Urothelium cell line (cell line): ENCODE results near the gene KERA.

Experiments used
- DNase-seq: peaks from one replicate; pipeline ENCODE4 v3.0.0; 2011; ENCODE audit warnings: low spot score, mixed read lengths
- FAIRE-seq: peaks from 2 replicates; lab custom pipeline; 2011; peaks lifted over from hg19 to GRCh38; lab: Jason Lieb, UNC

KERA gene

DNA sequence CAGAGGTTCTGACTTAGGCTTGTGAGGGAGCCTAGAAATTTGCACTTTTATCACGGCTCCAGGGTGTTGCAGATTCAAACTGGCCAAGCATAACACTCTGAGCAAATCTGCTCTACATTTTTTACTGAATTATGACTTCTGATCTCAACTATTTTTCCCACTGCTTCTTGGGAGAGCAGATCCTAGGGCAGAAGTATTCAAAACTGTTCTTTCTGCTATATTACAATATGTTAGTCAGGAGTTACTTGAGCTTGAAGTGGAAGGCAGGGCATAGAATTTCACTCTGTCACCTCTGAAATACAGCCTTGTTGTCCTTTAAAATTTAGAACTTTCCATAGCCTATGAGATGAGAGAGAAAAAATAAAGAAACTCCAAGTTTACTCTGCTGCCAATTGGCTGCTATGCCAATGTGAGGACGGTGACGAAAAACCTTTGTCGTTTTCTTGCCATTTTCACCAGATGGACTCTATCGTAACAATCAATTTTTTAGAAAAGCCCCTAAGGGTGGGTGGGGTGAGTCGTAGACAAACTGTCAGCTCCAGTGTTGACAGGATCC lies 16.4 kb upstream of the KERA start:
- FAIRE-seq, result no peak

GRCh38 chr12:91073426-91073825 lies 15.6 kb upstream of the KERA start:
- no peak for FAIRE-seq
- no peak for DNase-seq

More for the DNA sequence above, 16.4 kb upstream of the KERA start:
- DNase-seq, result no peak

DNA sequence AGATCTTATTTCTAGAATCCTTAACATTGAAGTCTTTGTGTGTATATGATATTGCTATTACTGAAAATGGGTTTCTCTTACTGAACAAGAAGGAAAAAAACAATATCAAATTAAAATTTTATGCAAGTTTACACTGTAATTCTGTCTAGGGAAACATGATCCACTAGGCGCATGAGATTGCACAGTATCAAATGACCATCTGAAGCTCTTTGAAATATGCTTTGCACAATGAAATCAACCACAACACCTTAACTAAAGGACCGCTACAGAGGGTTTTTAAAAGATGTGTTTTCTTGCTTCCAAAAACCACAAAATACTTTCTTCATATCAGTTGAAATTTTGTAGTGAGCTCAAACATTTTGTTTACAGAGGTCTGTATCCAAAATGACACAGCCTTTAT lies 15.1 kb upstream of the KERA start:
- FAIRE-seq (no peak), DNase-seq (no peak)

- no peak for FAIRE-seq
- DNase-seq, result no peak
Observed at GRCh38 chr12:91070936-91071335, 13.1 kb upstream of the KERA start.

DNA sequence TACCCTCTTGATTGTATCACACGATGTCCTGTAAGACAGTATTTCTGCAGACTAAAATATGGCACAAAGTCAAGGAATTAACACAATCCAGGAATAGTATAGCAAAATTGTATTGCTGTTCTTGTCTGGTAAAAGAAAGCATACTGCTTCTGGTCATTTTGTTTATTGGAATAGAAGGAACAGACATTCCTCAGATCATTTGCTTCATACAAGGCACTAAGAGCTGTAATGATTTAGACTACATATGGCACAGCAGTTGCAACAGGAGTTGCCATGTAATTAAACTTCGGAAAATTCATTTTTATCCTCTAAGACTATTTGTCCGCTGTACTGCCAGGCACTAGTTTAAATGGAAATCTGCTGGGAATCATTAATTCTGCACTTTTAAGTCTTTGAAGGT lies 7.6 kb upstream of the KERA start:
- no peak for FAIRE-seq
- no peak for DNase-seq

DNA sequence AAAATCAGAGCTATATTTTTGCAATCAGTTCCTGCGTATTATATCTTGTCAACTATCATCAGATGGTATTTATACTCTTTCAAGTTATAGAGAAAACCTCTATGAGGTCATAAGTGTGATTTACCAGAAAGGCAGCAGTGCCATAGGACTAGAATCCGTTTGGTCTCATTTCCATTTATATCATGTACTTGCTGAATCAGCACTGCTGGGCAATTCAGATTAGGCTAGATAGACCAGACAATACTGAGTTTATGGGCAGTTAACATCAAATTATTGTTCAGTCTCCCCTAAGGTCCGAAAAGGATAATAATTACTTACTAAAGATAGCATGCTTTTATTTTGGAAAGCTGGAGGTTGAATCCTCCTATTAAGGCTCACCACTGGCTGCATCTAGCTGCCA lies 6.8 kb upstream of the KERA start:
- DNase-seq, result no peak
- no peak for FAIRE-seq

- FAIRE-seq (no peak), DNase-seq (no peak)
Observed at GRCh38 chr12:91061091-91061490, 3.3 kb upstream of the KERA start.

- no peak for FAIRE-seq
- DNase-seq, result no peak
Observed at GRCh38 chr12:91059211-91059610, 1.4 kb upstream of the KERA start.

DNA sequence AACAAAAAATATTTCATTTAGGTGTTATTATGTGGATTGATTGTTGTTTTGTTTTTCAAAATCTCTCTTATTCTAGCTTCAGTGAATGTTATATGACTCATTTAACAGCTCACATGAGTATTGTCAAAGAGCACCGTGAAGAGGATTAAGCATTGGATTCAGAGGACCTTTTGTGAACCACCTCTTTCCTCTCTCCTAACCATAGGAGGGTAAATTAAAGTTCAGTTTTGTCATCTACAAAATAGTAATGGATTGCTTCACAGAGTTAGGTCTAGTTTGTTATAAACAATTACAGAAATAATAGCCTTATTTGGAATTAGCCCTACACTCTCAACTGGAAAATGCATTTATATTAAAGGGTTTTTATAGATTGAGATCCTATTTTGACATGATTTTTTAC lies 962 bp upstream of the KERA start:
- FAIRE-seq, result no peak
- no peak for DNase-seq

DNA sequence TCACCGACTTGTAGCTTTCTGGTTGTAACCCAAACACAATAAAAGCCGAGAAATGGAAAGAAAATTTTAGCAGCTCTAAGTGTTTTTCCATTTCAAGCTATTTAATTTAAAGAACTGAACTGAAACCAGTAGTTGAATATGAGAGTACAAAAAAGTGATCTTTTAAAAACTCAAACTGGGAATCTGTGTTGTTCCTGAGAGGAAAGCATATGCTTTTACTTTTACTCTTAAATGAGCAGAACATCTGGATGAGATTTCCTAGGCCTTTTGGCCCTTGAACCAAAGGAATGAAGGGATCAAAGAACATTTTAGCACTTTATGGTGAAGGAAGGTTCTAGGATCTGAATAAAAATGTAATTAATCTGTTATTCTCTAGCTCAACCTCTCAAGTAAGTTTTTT lies 1.3 kb downstream of the KERA start:
- no peak for FAIRE-seq
- DNase-seq, result no peak

DNA sequence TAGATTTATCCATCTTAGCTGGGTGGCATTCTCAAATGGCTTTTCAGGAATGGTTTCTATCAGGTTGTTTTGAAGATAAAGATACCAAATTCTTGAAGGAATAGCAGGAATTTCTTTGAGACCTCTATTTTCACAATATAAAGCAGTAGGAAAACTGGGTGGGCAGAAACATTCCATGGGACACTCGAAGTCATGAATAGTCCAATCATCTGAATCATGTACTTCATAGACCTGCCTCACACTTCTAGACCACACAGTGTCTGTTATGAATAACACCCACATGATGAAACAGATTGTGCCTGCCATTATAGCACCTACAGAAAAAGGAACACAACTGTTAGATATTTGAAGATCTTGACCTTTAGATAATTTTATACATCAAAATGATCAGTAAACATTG lies 1.8 kb downstream of the KERA start:
- DNase-seq (no peak), FAIRE-seq (no peak)

DNA sequence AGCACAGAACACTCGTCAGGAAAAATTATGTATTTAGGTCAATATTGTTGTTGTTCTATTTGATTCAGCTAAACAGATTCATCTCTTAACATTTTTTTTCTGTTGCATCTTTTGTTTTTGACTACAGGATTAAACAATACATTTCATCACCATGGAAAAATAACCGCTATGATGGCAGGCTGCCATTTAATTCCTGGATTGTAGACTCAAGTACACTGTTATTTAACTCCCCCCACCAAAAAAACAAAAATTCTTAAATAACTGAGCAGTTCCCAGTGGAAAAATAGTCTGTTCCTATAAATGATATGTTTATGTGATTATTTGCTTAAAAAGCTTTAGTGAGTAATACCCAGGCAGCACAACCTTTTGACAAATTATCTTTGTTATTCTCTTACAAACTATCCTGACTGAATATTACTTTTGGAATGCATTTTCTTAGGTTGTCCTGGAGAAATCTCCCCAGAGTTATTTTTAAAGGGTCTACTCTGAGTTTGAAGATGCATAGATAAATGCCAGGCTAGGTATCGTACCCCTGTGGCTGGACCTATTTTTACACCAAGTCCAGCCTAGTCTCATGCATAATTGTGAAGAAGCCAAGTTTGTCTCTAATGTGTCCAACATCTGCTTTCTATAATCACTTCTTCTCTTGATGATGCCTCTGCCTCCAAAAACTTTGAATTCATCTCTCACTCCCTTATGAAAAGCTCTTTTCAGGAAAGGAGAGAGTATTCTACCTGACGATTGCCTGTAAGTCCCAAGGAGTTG lies 3.7 kb downstream of the KERA start:
- DNase-seq, result no peak
- FAIRE-seq, result no peak

GRCh38 chr12:91052026-91052425 lies 5.8 kb downstream of the KERA start:
- FAIRE-seq, result no peak
- DNase-seq, result no peak

DNA sequence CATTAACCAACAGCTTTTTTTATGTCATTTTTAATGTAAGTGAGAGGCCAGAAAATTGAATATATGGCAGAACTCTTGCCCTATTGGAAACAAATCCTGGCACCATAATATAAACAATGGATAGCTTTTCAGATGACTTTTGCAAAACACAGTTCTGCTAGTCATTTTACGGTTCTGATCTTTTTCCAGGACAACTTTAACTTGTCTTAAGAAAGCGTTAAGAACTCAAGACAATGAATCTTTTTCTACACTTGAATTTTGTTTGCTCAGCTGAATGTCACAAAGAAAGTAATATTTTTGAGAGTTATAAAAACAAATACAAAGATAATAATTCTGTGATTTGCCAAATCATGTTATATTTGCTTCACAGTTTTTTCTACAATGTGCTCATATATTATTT lies 13.2 kb downstream of the KERA start:
- DNase-seq, result no peak
- FAIRE-seq, result no peak

DNA sequence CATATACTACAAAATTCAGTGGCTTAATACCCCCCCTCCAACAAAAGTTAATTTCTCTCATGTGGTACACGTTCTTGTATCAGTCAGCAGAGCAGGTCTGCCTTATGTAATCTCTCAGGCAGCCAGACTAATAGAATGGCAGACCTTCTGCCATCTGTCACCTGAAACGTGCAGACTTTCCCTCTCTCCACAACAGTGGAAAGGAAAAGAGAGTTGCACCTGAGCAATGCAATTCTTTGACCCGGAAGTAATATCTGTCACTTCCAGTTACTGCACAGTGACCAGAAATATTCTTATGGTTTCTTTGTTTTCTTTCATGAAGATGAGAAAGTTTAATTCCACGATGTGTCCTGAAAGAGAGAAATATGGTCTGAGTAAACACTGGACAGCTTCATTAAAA lies 14.4 kb downstream of the KERA start:
- DNase-seq, result no peak
- FAIRE-seq, result no peak

- DNase-seq, result no peak
- FAIRE-seq, result no peak
Observed at GRCh38 chr12:91040096-91040755, 17.6 kb downstream of the KERA start.

GRCh38 chr12:91037276-91037675 lies 20.5 kb downstream of the KERA start:
- FAIRE-seq (no peak), DNase-seq (no peak)

GRCh38 chr12:91033251-91033650 lies 24.6 kb downstream of the KERA start:
- FAIRE-seq, result no peak
- DNase-seq, result no peak

DNA sequence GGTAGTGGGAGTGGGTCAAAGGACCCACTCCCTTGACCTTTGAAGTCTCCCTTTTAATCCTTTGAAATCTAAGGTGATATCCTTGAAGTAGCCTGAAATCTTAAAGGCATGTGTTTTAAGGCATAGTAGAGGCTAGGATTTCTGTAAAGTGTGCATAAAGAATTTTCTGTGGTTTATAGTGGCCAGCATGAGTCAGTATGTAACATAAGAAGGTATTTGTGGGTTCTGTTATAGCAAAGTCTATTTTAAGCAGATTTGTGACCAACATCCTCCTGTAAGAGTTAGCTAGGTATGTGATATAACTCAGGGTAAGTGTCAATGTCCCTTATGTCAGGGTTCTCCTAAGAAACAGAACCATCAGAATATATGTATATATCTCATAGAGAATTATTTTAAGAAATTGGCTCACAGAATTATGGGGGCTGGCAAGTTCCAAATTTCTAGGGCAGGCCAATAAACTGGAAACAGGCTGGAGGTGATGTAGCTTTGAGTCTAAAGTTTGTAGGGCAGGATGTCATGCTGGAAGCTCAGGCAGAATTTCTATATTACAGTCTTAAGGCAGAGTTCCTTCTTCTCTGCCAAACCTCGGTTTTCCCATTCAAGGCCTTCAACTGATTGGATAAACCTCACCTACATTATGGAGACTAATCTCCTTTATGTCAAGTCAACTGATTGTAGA lies 34.4 kb downstream of the KERA start:
- DNase-seq (peak; percentile 26), FAIRE-seq (no peak)

DNA sequence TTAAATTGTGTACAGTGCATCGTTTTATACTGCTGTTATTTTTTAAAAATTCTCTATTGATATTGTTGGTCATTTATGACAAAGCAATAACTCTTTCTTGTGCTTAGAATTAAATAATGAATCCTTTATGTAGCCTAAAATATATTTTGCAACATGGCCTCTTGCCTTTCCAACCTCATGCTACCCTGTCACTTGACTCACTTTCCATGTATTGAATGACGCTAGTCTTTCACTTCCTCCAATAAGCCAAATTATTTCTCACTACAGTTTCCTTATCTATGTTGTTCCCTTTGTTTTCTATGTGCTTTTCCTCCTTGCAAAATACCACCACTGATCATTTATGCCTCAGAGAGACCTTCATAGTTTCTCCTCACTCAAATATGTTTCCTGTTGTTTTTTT lies 36.7 kb downstream of the KERA start:
- FAIRE-seq, result no peak

DNA sequence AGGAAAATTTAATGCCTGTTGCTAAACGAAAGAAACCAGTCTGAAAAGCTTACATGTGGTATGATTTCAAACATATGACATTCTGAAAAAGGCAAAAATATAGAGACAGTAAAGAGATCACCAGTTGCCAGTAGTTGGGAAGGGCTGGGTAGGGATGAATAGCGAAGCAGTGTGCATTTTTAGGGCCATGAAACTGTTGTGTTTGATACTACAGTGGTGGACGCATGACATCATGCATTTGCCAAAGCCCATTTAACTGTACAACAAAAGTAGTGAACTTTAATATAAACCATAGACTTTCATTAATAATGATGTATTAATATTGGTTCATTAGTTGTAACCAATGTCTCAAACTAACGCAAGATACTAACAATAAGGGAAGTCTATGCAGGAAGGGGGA lies 38.4 kb downstream of the KERA start:
- DNase-seq, result no peak
- no peak for FAIRE-seq

More for the DNA sequence above, 36.7 kb downstream of the KERA start:
- DNase-seq, result no peak
